SHP77 (cell line): ENCODE data around the gene CDKL4.
"Not testable (repeated sequence)": the region's sequence is repeated elsewhere in the genome, so short reads cannot be mapped to it uniquely, and the experiment has no call there.

ENCODE experiments used
- DNase-seq, 2 experiments: peaks; one replicate each; lab custom pipeline; 2025; lab: John Stamatoyannopoulos, UW

Gene CDKL4

DNA sequence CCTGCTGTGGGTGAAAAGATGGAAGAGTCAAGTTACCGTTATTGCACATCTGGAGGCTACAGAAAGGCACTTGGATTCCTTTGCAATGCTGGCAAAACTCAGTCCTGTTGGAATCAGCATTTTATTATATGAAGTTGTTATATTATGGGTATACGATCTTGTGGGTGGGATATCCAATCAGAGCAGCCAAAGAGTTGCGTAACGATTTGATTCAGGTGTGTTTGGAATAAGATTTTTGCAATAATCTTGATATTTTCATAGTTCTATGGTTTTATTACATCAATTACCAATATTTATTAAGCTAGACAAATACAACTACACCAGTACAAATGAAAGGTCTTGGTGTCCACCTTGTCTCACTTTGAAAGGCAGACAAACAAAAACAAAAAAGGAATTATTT, 65.0 kb downstream of the CDKL4 start:
- DNase-seq = no peak

- no peak for DNase-seq
Measured at GRCh38 chr2:39176997-39177396, 66.8 kb downstream of the CDKL4 start.

DNA sequence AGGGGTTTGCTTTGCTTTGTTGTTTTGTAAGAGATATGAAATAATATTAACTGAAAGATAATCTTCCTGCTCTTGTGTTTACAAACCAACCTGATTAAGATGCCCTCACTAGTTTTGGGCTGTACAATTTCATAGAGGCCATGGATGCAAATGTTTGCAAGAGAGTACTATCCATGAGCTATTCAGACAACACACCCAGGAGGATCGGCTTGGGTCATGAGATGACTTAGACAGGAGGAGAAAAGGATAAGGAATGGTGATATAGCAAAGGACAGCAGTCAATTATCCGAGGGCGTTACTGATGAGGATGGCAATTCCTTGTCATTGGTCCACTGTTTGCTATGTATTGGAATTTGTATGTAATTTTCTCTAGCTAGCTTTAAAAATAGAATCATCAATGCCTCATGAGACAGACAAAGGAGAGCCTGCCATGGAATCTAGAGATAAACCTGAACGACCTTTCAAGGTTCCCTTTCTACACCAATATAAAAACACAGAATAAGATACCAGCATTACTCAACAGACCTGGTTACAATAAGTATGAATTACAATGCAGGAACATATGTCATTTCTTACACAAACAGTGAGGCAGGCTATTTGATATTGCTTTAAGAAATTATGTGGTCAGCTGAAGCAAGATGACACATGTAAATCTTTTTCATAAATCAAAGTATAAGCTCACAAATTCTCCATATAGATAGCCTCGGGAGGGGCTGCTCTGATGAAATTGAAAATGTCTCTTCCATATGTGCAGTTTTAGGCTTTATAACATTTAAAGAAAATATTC, 68.6 kb downstream of the CDKL4 start:
- no peak for DNase-seq

- DNase-seq = no peak
Measured at GRCh38 chr2:39174022-39174421, 69.7 kb downstream of the CDKL4 start.

GRCh38 chr2:39172047-39172706, 71.6 kb downstream of the CDKL4 start:
- not testable (repeated sequence) for DNase-seq

DNA sequence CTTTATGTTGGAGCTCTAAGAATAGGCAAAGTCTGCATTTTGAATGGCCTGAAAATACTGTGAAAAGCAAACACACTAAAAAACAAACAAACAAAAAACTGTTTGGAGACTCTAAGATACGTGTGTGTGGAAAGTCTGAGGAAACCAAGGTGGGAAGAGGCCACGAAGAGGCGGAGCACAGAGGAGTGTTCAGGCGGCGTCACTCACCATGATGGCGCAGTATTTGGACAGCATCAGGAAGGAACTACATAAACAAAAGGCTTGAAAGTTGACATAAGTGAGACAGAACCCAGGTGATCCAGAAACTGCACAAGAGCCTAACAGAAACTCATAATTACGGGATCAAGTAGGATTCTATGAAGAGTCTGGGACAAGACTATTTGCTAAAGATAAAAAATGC, 72.1 kb downstream of the CDKL4 start:
- no peak for DNase-seq

DNA sequence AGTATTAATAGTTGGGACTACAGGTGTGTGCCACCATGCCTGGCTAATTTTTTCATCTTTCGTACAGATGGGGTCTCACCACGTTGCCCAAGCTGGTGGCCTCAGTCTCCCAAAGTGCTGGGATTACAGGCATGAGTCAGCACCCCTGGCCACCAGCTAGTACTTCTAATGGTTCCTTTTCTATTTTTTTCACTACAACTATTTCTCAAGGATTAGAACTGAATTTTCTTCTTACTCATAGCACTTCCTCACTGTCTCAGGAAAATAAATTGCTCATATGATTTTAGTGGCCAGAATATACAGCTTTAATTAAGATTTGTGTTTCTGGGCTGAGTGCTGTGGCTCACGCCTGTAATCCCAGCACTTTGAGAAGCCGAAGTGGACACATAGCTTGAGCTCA, 79.7 kb downstream of the CDKL4 start:
- DNase-seq = no peak

DNA sequence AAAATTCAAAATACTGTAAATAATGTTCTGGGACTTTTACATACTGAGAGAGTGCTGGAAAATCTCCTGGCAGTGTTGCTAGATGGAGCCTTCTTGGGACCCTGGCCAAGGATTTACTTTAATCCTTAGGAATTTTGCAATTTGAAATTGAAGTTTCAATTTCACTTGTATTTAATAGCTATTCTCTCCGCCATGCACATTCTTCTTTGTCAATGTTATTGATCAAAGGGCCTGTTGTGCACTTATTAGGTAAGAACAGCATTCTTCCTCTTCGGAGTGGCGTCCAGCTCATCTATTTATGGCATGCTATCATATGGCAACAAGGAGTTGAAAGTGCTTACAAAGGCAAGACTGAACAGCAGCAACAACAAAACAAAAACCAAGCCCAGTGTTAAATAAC, 82.8 kb downstream of the CDKL4 start:
- DNase-seq = no peak

- no peak for DNase-seq
Measured at GRCh38 chr2:39159283-39159682, 84.5 kb downstream of the CDKL4 start.

GRCh38 chr2:39158351-39158750, 85.4 kb downstream of the CDKL4 start:
- DNase-seq = no peak

GRCh38 chr2:39156846-39157245, 86.9 kb downstream of the CDKL4 start:
- DNase-seq = no peak

- DNase-seq = no peak
Measured at GRCh38 chr2:39156107-39156506, 87.7 kb downstream of the CDKL4 start.

DNA sequence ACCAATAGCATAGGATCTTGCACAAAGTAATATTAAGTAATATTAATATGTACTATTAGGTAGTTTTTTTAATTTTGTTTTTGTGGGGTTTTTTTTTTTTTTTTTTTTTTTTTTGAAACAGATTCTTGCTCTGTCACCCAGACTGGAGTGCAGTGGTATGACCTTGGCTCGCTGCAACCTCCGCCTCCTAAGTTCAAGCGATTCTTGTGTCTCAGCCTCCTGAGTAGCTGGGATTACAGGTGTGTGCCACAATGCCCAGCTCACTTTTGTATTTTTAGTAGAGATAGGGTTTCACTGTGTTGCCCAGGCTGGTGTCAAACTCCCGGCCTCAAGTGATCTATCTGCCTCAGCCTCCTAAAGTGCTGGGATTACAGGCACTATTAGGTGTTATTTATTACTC, 88.2 kb downstream of the CDKL4 start:
- not testable (repeated sequence) for DNase-seq

DNA sequence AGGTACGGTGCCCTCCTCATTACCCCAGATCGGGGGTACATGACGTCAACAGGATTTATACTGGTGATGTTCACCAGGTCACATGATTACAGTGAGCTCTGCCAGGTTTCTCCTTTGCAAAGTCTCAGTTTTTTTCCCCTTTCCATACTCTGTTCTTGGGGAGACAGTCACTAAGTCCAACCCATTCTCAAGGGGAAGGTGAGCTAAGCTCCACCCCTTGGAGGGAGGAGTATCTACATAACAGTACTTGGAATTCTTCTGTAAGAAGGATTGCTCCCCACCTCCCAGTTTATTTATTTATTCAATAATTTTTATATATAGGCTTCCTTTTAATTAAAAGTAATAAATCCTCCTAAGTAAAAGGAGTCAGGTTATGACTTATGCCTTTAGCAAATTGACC, 88.8 kb downstream of the CDKL4 start:
- DNase-seq = no peak

DNA sequence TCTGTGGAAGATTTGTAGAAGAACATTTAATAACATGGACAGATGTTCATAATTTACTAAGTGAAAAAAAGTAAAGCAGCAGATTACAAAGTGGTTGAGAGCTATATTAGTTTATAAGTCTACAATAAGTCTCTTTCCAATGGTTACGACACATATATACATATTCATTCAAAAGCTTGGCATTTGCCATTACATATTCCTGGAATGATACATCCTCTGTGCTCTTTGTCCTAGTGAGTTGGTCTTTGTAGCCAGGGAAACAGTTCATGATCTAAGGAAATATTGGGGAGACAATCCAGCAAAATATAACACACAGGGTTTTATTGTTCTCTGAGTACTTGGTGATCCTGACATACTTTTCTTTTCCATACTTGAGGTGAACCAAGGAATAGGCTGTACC, 90.5 kb downstream of the CDKL4 start:
- no peak for DNase-seq

DNA sequence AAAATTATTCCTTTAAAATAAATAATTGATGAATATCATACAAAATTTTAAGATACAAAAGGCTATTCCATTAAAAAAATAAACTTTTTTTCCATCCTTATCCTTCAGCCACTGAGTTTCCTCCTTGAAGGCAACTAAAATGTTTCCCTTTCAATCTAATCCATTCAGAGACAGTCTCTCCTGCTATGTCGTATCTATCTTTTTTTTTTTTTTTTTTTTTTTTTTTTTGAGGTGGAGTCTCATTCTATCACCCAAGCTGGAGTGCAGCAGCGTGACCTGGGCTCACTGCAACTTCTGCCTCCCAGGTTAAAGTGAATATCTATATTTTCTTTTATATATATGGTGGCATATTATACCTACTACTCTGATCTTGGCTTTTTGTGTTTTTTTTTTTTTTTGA, 91.3 kb downstream of the CDKL4 start:
- DNase-seq = no peak

DNA sequence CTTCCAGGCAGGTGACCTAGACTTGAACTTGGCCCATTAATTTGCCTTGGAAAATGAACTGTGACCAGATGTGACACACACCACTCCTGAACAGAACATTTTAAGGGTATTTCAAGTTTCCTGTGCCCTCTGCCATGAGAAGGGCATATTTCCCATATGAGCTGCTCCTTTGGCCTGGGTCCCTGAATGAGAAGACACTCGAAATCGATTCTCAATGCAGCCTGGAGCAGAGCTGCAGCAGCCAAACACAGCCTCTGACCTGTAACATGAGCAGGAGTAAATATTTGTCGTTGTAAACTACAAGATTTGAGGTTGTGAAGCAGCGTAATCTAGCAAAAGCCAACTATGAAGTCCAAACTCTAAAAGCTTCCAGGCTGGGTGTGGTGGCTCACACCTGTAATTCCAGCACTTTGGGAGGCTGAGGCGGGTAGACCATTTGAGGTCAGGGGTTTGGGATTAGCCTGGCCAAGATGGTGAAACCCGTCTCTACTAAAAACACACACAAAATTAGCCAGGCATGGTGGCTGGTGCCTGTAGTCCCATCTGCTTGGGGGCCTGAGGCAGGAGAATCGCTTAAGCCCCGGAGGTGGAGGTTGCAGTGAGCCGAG, 92.8 kb downstream of the CDKL4 start:
- DNase-seq = no peak

GRCh38 chr2:39150102-39150562, 93.6 kb downstream of the CDKL4 start:
- DNase-seq = no peak

DNA sequence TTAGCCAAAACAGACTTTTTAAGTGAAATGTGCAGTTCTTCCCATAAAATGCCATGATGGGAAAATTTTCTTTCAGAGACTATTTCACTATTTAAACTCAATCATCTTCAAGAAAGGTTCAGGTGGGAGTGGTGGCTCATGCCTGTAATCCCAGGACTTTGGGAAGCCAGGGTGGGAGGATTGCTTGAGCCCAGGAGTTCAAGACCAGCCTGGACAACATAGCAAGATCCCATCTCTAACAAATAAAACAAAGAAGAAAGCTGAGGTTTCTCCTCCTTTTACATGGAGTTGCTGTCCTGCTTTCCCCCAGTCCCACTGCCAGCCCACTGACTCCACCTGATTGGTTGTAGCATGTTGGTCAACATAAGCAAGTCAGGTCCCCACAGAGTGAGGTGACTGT, 97.1 kb downstream of the CDKL4 start:
- no peak for DNase-seq

DNA sequence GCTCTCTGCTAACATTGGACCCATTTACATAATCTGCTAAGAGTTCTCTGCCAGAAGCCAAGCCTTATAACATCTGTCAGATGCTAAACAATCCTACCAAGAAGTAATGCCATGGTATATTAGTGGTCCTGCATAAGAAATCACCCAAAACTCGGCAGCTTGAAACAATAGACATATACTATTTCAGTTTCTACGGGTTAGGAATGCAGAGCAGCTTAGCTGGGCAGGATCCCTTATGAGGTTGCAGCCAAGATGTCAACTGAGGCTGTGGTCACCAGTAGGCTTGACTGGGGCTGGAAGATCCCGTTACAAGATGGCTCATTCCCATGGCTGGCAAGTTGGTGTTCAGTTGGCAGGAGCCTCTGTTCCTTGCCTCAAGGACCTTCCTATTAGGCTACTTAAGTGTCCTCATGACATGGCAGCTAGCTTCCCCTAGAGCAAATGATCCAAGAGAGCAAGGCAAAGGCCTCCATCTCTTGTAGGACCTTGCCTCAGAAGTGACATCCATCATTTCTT, 97.8 kb downstream of the CDKL4 start:
- DNase-seq = no peak

- DNase-seq = no peak
Measured at GRCh38 chr2:39144416-39144815, 99.4 kb downstream of the CDKL4 start.

- DNase-seq = no peak
Measured at GRCh38 chr2:39142904-39143605, 100.7 kb downstream of the CDKL4 start.
